GM12874 (cell line): ENCODE data around the gene ATRN.

Source experiments
- CTCF ChIP-seq: IDR thresholded peaks from 2 replicates; pipeline ENCODE4 v1.5.1; 2011; ENCODE audit warnings: low read depth, mild to moderate bottlenecking, control low read depth, low read length, moderate library complexity; ENCODE audit not compliant: insufficient read depth

The ATRN gene

GRCh38 chr20:3658716-3659491 lies 188.1 kb downstream of the ATRN start:
- no peak for TF ChIP-seq CTCF

- no peak for TF ChIP-seq CTCF
Observed at GRCh38 chr20:3659492-3660261, 188.9 kb downstream of the ATRN start.

GRCh38 chr20:3660262-3661059 lies 189.6 kb downstream of the ATRN start:
- TF ChIP-seq CTCF: no peak

GRCh38 chr20:3661060-3661813 lies 190.4 kb downstream of the ATRN start:
- no peak for TF ChIP-seq CTCF

- TF ChIP-seq CTCF: no peak
Observed at GRCh38 chr20:3661814-3662665, 191.2 kb downstream of the ATRN start.

GRCh38 chr20:3663031-3663701 lies 192.3 kb downstream of the ATRN start, which contains the start of gene GFRA4:
GFRA4 (minus strand) TSS chr20:3663399; CDS start chr20:3663399, 0 bp downstream.
- TF ChIP-seq CTCF: no peak
